GM19438 (cell line): Measurements from ENCODE around the gene ECEL1.
"Not testable (repeated sequence)": the region's sequence is repeated elsewhere in the genome, so short reads cannot be mapped to it uniquely, and the experiment has no call there.

Experiments used
- ATAC-seq: cut with Tn5 transposase; IDR thresholded peaks from one replicate; pipeline ENCODE4 v1.9.1; 2021; ENCODE audit warnings: low read depth; ENCODE audit not compliant: unreplicated experiment

The ECEL1 gene

GRCh38 chr2:232487385-232488096 lies at the start of gene ECEL1:
ECEL1 (minus strand) TSS chr2:232487834; CDS start chr2:232486653, 1,181 bp downstream.
- ATAC-seq, result no peak

- no peak for ATAC-seq
Observed at GRCh38 chr2:232537079-232537478, 49.4 kb upstream of the ECEL1 start.

- ATAC-seq, result no peak
Observed at GRCh38 chr2:232535761-232536530, 48.3 kb upstream of the ECEL1 start.

- no peak for ATAC-seq
Observed at GRCh38 chr2:232534940-232535651, 47.5 kb upstream of the ECEL1 start.

- ATAC-seq, result no peak
Observed at GRCh38 chr2:232533944-232534710, 46.5 kb upstream of the ECEL1 start.

- ATAC-seq, result not testable (repeated sequence)
Observed at GRCh38 chr2:232532821-232533220, 45.2 kb upstream of the ECEL1 start.

GRCh38 chr2:232532419-232532818 lies 44.8 kb upstream of the ECEL1 start:
- no peak for ATAC-seq

- no peak for ATAC-seq
Observed at GRCh38 chr2:232530626-232531260, 43.1 kb upstream of the ECEL1 start.

GRCh38 chr2:232529806-232530547 lies 42.3 kb upstream of the ECEL1 start:
- no peak for ATAC-seq

- ATAC-seq, result no peak
Observed at GRCh38 chr2:232528746-232529460, 41.3 kb upstream of the ECEL1 start.

- no peak for ATAC-seq
Observed at GRCh38 chr2:232527905-232528470, 40.4 kb upstream of the ECEL1 start.

GRCh38 chr2:232526372-232526941 lies 38.8 kb upstream of the ECEL1 start:
- no peak for ATAC-seq

- ATAC-seq, result no peak
Observed at GRCh38 chr2:232525791-232526371, 38.2 kb upstream of the ECEL1 start, which contains the start of gene CHRND. CHRND (plus strand) TSS chr2:232526160; CDS start chr2:232526216, 56 bp downstream.

- ATAC-seq, result no peak
Observed at GRCh38 chr2:232525199-232525598, 37.6 kb upstream of the ECEL1 start.

GRCh38 chr2:232524771-232525170 lies 37.1 kb upstream of the ECEL1 start:
- no peak for ATAC-seq

GRCh38 chr2:232523682-232524597 lies 36.3 kb upstream of the ECEL1 start:
- no peak for ATAC-seq

GRCh38 chr2:232523402-232523681 lies 35.7 kb upstream of the ECEL1 start:
- no peak for ATAC-seq
